Measurements from ENCODE around the gene PPIL4. TPM values are rescaled to one million over a fixed set of nuclear protein-coding genes. Genes with fewer than 3 reads are reported as not detected.

Gene PPIL4
- total and polyA plus RNA-seq, 2 of the 13 experiments (the other 11 are each of a cell fraction or from before 2014, with no cell fraction given): 5.5 to 46.0 TPM

- no peak for TF ChIP-seq ZNF275 (CRISPR knock-in tag; IDR thresholded peaks at IDR 0.05; ENCODE audit: borderline replicate concordance)
- TF ChIP-seq ZNF563 (CRISPR knock-in tag; IDR thresholded peaks at IDR 0.05): no peak
- TF ChIP-seq ZBTB43 (CRISPR knock-in tag; conservative IDR thresholded peaks at IDR 0.05): no peak
- TF ChIP-seq NFKB2 (CRISPR knock-in tag; IDR thresholded peaks at IDR 0.05; ENCODE audit: borderline replicate concordance): peak; percentile 66; the same call in 1 of the 2 replicates
- peak; percentile 33; the same call in 1 of the 2 replicates for TF ChIP-seq FOXO1 (CRISPR knock-in tag; IDR thresholded peaks at IDR 0.05)
- 0 out of 2 replicates have a peak, but pooled peaks have one; percentile 44 for TF ChIP-seq ZBTB7A (CRISPR knock-in tag; IDR thresholded peaks at IDR 0.05)
- peak; percentile 86 for TF ChIP-seq ZNF18 (CRISPR knock-in tag; IDR thresholded peaks at IDR 0.05; ENCODE audit: insufficient replicate concordance)
- peak; percentile 58; the same call in 1 of the 2 replicates for TF ChIP-seq KDM5B (CRISPR knock-in tag; IDR thresholded peaks at IDR 0.05; ENCODE audit: borderline replicate concordance)
- no peak for TF ChIP-seq USF2 (IDR thresholded peaks at IDR 0.05; ENCODE audit: low read depth, low read length)
- TF ChIP-seq USF2 (CRISPR knock-in tag; IDR thresholded peaks at IDR 0.05; ENCODE audit: borderline replicate concordance): peak; percentile 32; the same call in 1 of the 2 replicates
- no peak for TF ChIP-seq ZFYVE20 (CRISPR knock-in tag; IDR thresholded peaks at IDR 0.05; ENCODE audit: borderline replicate concordance, low read depth)
- TF ChIP-seq GABPB1 (CRISPR knock-in tag; IDR thresholded peaks at IDR 0.05): peak; percentile 72
- no peak for TF ChIP-seq PTBP1 (IDR thresholded peaks at IDR 0.05; ENCODE audit: low read depth, low read length, poor library complexity, severe bottlenecking)
- TF ChIP-seq SMARCE1 (IDR thresholded peaks at IDR 0.05; ENCODE audit: borderline replicate concordance): no peak
- TF ChIP-seq ZNF101 (CRISPR knock-in tag; IDR thresholded peaks at IDR 0.05; ENCODE audit: borderline replicate concordance, low read depth): no peak
- TF ChIP-seq PRMT3 (CRISPR knock-in tag; IDR thresholded peaks at IDR 0.05; ENCODE audit: borderline replicate concordance, low read depth): no peak
- peak; percentile 62; the same call in 1 of the 2 replicates for TF ChIP-seq TFE3 (CRISPR knock-in tag; IDR thresholded peaks at IDR 0.05)
Observed at GRCh38 chr6:149484733-149485700, 60.8 kb downstream of the PPIL4 start, which contains the start of gene ZC3H12D (continued).
